ENCODE data around the gene NUP62. TPM values are rescaled to one million over a fixed set of nuclear protein-coding genes. Genes with fewer than 3 reads are reported as not detected.

The NUP62 gene
- total RNA-seq, 1 experiment from 2014 or later: 127 TPM

GRCh38 chr19:49892716-49893115 is 36.6 kb downstream of the NUP62 start:
- H3K56ac ChIP-seq (ENCODE audit: insufficient read length, low read depth, low read length): no peak overlapping the region
- no peak overlapping the region for H2BK120ac ChIP-seq (ENCODE audit: low read depth, low read length, poor library complexity, severe bottlenecking)
- H3K79me1 ChIP-seq (ENCODE audit: insufficient read depth, low read depth, low read length, poor library complexity, severe bottlenecking): no peaks in the 10 kb centered on the region
- no peak overlapping the region for H3K23ac ChIP-seq (ENCODE audit: insufficient read length, low read depth, low read length)
- no peak overlapping the region for H4K8ac ChIP-seq (replicated peaks; ENCODE audit: insufficient read length, low read depth, low read length)
- H3K27me3 ChIP-seq (ENCODE audit: insufficient read depth, low read length): no peaks in the 10 kb centered on the region; the same call in 1 of the 2 replicates
- peaks cover 10 to 14% (median 10%) of the 10 kb centered on the region in 3 experiments for H3K36me3 Mint-ChIP-seq (ENCODE audit: insufficient read depth in 1 of 3, low read depth in 3 of 3)
- H3T11ph ChIP-seq (ENCODE audit: low read length): no peak overlapping the region
- no peak overlapping the region for H2AK5ac ChIP-seq (ENCODE audit: insufficient read length, low read length)
- H2BK20ac ChIP-seq (ENCODE audit: low read depth, low read length, poor library complexity, severe bottlenecking): no peak overlapping the region
- no peak overlapping the region for H3K4me3 Mint-ChIP-seq
- peaks cover 5% of the 10 kb centered on the region for H4K20me1 ChIP-seq (ENCODE audit: control insufficient read depth, insufficient read depth, insufficient read length)
- H4K91ac ChIP-seq (ENCODE audit: insufficient read length, low read depth, low read length): no peak overlapping the region
- no peak overlapping the region for H2BK15ac ChIP-seq (ENCODE audit: low read depth, low read length)
- H3K18ac ChIP-seq (ENCODE audit: insufficient read length, low read depth, low read length): no peak overlapping the region
- no peak overlapping the region for H3K4ac ChIP-seq (ENCODE audit: low read depth, low read length)
- H2AFZ ChIP-seq (ENCODE audit: low read length): no peak overlapping the region
- H3K4me2 ChIP-seq (ENCODE audit: insufficient read depth, insufficient read length, low read length): no peak overlapping the region
- H2BK12ac ChIP-seq (ENCODE audit: insufficient read length, low read depth, low read length): no peak overlapping the region
- no peak overlapping the region for H4K5ac ChIP-seq (ENCODE audit: insufficient read length, low read depth, low read length)
- no peak overlapping the region for H3K14ac ChIP-seq (ENCODE audit: insufficient read depth, low read length)
- H3K27ac Mint-ChIP-seq: peak overlapping the region in 1 of 3 experiments; percentile 30; a peak in 1 of 7 replicates
- H3K9ac ChIP-seq (ENCODE audit: extremely low read depth, insufficient read length, low read length): no peak overlapping the region
- H3K27ac ChIP-seq (ENCODE audit: insufficient read length, low read depth, low read length): no peak overlapping the region
- no peak overlapping the region for H2BK5ac ChIP-seq (ENCODE audit: insufficient read length, low read length)
- no CpG with 5 or more reads among the region's 1 CpG for WGBS (ENCODE audit: extremely low coverage, insufficient read length, low lambda C conversion rate)
- DNase-seq: no peak
- peaks cover 0 to 11% of the 10 kb centered on the region in 2 experiments; a peak in 1 of 5 replicates for H3K9me3 Mint-ChIP-seq
- peaks cover 10 to 32% of the 10 kb centered on the region in 2 experiments for H3K4me1 Mint-ChIP-seq
- no peaks in the 10 kb centered on the region for H3K4me1 ChIP-seq (ENCODE audit: insufficient read depth, low read length)
- no peak for TF ChIP-seq CTCF (conservative IDR thresholded peaks at IDR 0.05)
- no peaks in the 10 kb centered on the region for H3K79me2 ChIP-seq (ENCODE audit: insufficient read depth, low read length)
- H3K9me3 ChIP-seq (ENCODE audit: control insufficient read depth, low read depth, low read length): no peaks in the 10 kb centered on the region
- peaks cover 59% of the 10 kb centered on the region for H3K27me3 Mint-ChIP-seq (ENCODE audit: low read depth)
- H3K23me2 ChIP-seq (ENCODE audit: insufficient read length, low read depth, low read length, poor library complexity, severe bottlenecking): peaks cover 3% of the 10 kb centered on the region
